K562 (cell line): ENCODE data around the gene SIKE1. TPM values are rescaled to one million over a fixed set of nuclear protein-coding genes. Genes with fewer than 3 reads are reported as not detected.

Source experiments
- BRCA1 ChIP-seq, 2 experiments: fragments of 450-650 bp in 1 of 2; sonication (generic) in 1 of 2; formaldehyde crosslinking in 1 of 2; IDR thresholded peaks; 2 replicates each; pipeline versions ENCODE4 v1.5.0 to v1.6.1; 2017 to 2020; ENCODE audit warnings: mild to moderate bottlenecking in 1 of 2, missing genetic modification reagents in 1 of 2
- HIVEP1 ChIP-seq: fragments of 250-450 bp; sonication (Bioruptor Pico); IDR thresholded peaks from 2 replicates; pipeline ENCODE4 v1.4.0; 2020; ENCODE audit warnings: mild to moderate bottlenecking
- KLF13 ChIP-seq: fragments of 450-650 bp; IDR thresholded peaks from 2 replicates; pipeline ENCODE4 v1.6.1; 2016; ENCODE audit warnings: missing genetic modification characterization, low read depth, mild to moderate bottlenecking, missing compliant biosample characterization, moderate library complexity, borderline replicate concordance
- L3MBTL2 ChIP-seq: fragments of 450-650 bp; IDR thresholded peaks from 2 replicates; pipeline ENCODE4 v1.6.1; 2016; ENCODE audit warnings: mild to moderate bottlenecking, moderate library complexity
- PHB2 ChIP-seq: fragments of 450-650 bp; IDR thresholded peaks from 2 replicates; pipeline ENCODE4 v1.6.1; 2017; ENCODE audit warnings: low read depth
- PREB ChIP-seq: sonication (generic); formaldehyde crosslinking; IDR thresholded peaks from 2 replicates; pipeline ENCODE4 v1.8.1; 2023; ENCODE audit warnings: mild to moderate bottlenecking, missing genetic modification reagents
- TEAD4 ChIP-seq, 2 experiments: sonication (generic) in 1 of 2; formaldehyde crosslinking in 1 of 2; IDR thresholded peaks; 2 replicates each; pipeline versions ENCODE4 v1.6.1 to v1.8.0; 2012 to 2022; ENCODE audit warnings: borderline replicate concordance in 1 of 2, inconsistent platforms in 1 of 2, low read length in 1 of 2, mild to moderate bottlenecking in 1 of 2, missing genetic modification reagents in 1 of 2
- UBTF ChIP-seq, 2 experiments: IDR thresholded peaks; 2 replicates each; pipeline ENCODE4 v1.6.1; 2012; ENCODE audit warnings: improper control_type of control experiment in 2 of 2, low read depth in 2 of 2, low read length in 2 of 2, borderline replicate concordance in 1 of 2
- ZNF707 ChIP-seq: fragments of 250-450 bp; sonication (Bioruptor Pico); conservative IDR thresholded peaks from 2 replicates; pipeline ENCODE4 v1.8.0; 2022; ENCODE audit warnings: inconsistent platforms, mild to moderate bottlenecking, moderate library complexity
- polyA plus RNA-seq, 8 experiments: library from polyadenylated mRNA; depleted of rRNA in 4 of 8; stranded (reverse) in 5 of 8; unstranded in 3 of 8; fragments of >200 nt; fragmentation: Nextera tagmentation in 2 of 8; fragmentation: Illumina TruSeq in 1 of 8; extraction: Ambion mirVana in 2 of 8; extraction: Trizol in 1 of 8; gene quantifications; 2 replicates each; pipeline versions ENCODE4 v1.2.1 to v1.2.3, GENCODE V29; 2011 to 2014; ENCODE audit warnings: inconsistent platforms in 1 of 8, missing spikeins in 1 of 8
- total RNA-seq, 7 experiments: library from RNA; depleted of rRNA in 6 of 7; stranded (reverse); fragments of >200 nt in 6 of 7; fragmentation: Illumina TruSeq in 2 of 7; extraction: Trizol in 2 of 7; gene quantifications; 2 replicates each; pipeline versions ENCODE4 v1.2.1 to v1.2.3, GENCODE V29; 2011 to 2021; ENCODE audit warnings: low replicate concordance in 1 of 7
- TF ChIP-seq, protein P1 (sequence below): fragments of 450-650 bp; IDR thresholded peaks from 2 replicates; pipeline ENCODE4 v1.6.1; 2016; ENCODE audit warnings: mild to moderate bottlenecking, moderate library complexity

Gene SIKE1
- total and polyA plus RNA-seq, 9 of the 15 experiments (the other 6 are each of a cell fraction or from before 2014, with no cell fraction given), result 21.8 to 144 (median 76.3) TPM

GRCh38 chr1:114757455-114758255, 22.8 kb downstream of the SIKE1 start, which contains the start of gene CSDE1 (continued):
- TF ChIP-seq, protein P1, sequence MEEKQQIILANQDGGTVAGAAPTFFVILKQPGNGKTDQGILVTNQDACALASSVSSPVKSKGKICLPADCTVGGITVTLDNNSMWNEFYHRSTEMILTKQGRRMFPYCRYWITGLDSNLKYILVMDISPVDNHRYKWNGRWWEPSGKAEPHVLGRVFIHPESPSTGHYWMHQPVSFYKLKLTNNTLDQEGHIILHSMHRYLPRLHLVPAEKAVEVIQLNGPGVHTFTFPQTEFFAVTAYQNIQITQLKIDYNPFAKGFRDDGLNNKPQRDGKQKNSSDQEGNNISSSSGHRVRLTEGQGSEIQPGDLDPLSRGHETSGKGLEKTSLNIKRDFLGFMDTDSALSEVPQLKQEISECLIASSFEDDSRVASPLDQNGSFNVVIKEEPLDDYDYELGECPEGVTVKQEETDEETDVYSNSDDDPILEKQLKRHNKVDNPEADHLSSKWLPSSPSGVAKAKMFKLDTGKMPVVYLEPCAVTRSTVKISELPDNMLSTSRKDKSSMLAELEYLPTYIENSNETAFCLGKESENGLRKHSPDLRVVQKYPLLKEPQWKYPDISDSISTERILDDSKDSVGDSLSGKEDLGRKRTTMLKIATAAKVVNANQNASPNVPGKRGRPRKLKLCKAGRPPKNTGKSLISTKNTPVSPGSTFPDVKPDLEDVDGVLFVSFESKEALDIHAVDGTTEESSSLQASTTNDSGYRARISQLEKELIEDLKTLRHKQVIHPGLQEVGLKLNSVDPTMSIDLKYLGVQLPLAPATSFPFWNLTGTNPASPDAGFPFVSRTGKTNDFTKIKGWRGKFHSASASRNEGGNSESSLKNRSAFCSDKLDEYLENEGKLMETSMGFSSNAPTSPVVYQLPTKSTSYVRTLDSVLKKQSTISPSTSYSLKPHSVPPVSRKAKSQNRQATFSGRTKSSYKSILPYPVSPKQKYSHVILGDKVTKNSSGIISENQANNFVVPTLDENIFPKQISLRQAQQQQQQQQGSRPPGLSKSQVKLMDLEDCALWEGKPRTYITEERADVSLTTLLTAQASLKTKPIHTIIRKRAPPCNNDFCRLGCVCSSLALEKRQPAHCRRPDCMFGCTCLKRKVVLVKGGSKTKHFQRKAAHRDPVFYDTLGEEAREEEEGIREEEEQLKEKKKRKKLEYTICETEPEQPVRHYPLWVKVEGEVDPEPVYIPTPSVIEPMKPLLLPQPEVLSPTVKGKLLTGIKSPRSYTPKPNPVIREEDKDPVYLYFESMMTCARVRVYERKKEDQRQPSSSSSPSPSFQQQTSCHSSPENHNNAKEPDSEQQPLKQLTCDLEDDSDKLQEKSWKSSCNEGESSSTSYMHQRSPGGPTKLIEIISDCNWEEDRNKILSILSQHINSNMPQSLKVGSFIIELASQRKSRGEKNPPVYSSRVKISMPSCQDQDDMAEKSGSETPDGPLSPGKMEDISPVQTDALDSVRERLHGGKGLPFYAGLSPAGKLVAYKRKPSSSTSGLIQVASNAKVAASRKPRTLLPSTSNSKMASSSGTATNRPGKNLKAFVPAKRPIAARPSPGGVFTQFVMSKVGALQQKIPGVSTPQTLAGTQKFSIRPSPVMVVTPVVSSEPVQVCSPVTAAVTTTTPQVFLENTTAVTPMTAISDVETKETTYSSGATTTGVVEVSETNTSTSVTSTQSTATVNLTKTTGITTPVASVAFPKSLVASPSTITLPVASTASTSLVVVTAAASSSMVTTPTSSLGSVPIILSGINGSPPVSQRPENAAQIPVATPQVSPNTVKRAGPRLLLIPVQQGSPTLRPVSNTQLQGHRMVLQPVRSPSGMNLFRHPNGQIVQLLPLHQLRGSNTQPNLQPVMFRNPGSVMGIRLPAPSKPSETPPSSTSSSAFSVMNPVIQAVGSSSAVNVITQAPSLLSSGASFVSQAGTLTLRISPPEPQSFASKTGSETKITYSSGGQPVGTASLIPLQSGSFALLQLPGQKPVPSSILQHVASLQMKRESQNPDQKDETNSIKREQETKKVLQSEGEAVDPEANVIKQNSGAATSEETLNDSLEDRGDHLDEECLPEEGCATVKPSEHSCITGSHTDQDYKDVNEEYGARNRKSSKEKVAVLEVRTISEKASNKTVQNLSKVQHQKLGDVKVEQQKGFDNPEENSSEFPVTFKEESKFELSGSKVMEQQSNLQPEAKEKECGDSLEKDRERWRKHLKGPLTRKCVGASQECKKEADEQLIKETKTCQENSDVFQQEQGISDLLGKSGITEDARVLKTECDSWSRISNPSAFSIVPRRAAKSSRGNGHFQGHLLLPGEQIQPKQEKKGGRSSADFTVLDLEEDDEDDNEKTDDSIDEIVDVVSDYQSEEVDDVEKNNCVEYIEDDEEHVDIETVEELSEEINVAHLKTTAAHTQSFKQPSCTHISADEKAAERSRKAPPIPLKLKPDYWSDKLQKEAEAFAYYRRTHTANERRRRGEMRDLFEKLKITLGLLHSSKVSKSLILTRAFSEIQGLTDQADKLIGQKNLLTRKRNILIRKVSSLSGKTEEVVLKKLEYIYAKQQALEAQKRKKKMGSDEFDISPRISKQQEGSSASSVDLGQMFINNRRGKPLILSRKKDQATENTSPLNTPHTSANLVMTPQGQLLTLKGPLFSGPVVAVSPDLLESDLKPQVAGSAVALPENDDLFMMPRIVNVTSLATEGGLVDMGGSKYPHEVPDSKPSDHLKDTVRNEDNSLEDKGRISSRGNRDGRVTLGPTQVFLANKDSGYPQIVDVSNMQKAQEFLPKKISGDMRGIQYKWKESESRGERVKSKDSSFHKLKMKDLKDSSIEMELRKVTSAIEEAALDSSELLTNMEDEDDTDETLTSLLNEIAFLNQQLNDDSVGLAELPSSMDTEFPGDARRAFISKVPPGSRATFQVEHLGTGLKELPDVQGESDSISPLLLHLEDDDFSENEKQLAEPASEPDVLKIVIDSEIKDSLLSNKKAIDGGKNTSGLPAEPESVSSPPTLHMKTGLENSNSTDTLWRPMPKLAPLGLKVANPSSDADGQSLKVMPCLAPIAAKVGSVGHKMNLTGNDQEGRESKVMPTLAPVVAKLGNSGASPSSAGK, result no peak; the same call in 1 of the 2 replicates
- TF ChIP-seq KLF13 (no peak), ZNF707 (CRISPR knock-in tag) (no peak), HIVEP1 (no peak), PREB (CRISPR knock-in tag) (no peak), L3MBTL2 (peak; percentile 67; the same call in 1 of the 2 replicates), PHB2 (peak; percentile 21; the same call in 1 of the 2 replicates), TEAD4 (IDR thresholded peaks at IDR 0.05; ENCODE audit: low read length) (peak; percentile 77), TEAD4 (CRISPR knock-in tag; IDR thresholded peaks at IDR 0.05; ENCODE audit: borderline replicate concordance) (no peak), BRCA1 (IDR thresholded peaks at IDR 0.05) (no peak), BRCA1 (CRISPR knock-in tag; IDR thresholded peaks at IDR 0.05) (no peak), UBTF (IDR thresholded peaks at IDR 0.05; ENCODE audit: borderline replicate concordance in 1 of 2, low read depth in 2 of 2, low read length in 2 of 2) (0 out of 4 replicates have a peak, but pooled peaks of 1 of the 2 experiments have one; percentile 22)
